ENCODE measurements around the gene ADGRF3.
"Not testable (repeated sequence)": the region's sequence is repeated elsewhere in the genome, so short reads cannot be mapped to it uniquely, and the experiment has no call there.

The ADGRF3 gene, protein sequence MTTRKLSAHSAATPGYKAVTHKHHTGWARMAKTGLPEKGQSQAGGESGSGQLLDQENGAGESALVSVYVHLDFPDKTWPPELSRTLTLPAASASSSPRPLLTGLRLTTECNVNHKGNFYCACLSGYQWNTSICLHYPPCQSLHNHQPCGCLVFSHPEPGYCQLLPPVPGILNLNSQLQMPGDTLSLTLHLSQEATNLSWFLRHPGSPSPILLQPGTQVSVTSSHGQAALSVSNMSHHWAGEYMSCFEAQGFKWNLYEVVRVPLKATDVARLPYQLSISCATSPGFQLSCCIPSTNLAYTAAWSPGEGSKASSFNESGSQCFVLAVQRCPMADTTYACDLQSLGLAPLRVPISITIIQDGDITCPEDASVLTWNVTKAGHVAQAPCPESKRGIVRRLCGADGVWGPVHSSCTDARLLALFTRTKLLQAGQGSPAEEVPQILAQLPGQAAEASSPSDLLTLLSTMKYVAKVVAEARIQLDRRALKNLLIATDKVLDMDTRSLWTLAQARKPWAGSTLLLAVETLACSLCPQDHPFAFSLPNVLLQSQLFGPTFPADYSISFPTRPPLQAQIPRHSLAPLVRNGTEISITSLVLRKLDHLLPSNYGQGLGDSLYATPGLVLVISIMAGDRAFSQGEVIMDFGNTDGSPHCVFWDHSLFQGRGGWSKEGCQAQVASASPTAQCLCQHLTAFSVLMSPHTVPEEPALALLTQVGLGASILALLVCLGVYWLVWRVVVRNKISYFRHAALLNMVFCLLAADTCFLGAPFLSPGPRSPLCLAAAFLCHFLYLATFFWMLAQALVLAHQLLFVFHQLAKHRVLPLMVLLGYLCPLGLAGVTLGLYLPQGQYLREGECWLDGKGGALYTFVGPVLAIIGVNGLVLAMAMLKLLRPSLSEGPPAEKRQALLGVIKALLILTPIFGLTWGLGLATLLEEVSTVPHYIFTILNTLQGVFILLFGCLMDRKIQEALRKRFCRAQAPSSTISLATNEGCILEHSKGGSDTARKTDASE

GRCh38 chr2:26346454-26347053, at the start of gene ADGRF3:
Gene ADGRF3 (minus strand): TSS chr2:26346789. CDS start chr2:26346234, 555 bp downstream.
- DNase-seq = no peak

GRCh38 chr2:26395394-26395793, 48.8 kb upstream of the ADGRF3 start:
- DNase-seq = no peak

- no peak for DNase-seq
Measured at GRCh38 chr2:26394694-26395093, 48.1 kb upstream of the ADGRF3 start.

DNA sequence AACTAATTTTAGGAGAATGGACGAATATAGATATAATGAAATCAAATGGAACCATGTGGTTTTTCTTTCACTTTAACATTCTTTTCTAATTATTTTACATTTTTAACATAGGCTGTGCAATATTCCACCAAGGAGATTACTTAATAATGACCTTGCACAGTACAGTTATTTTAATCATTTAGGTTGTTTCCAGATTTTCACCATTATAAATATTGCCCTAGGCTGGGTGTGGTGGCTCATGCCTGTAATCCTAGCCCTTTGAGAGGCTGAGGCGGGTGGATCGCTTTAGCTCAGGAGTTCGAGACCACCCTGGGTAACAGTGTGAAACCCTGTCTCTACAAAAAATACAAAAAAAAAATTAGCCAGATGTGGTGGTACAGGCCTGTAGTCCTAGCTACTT, 40.6 kb upstream of the ADGRF3 start:
- no peak for DNase-seq

GRCh38 chr2:26384597-26384996, 38.0 kb upstream of the ADGRF3 start:
- DNase-seq = no peak

DNA sequence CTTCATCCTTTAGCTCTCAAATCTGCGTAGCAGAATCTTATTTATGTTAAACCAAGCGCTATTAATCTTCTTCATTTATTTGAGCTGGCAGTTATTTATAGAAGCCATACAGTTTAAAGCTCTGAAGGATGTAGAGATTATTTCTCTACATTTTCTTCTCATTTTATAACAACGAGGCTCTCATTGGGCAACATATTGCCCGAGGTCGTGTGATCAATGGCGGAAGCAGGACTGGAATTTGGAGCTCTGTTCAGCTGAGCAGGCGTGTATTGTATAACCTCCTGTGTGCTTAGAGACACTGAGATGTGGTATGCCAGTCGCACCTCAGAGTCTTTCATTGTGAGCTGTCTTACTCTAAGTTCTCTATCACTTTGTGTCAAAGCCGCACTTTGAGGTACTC, 37.6 kb upstream of the ADGRF3 start:
- no peak for DNase-seq

- no peak for DNase-seq
Measured at GRCh38 chr2:26382564-26382963, 36.0 kb upstream of the ADGRF3 start.

DNA sequence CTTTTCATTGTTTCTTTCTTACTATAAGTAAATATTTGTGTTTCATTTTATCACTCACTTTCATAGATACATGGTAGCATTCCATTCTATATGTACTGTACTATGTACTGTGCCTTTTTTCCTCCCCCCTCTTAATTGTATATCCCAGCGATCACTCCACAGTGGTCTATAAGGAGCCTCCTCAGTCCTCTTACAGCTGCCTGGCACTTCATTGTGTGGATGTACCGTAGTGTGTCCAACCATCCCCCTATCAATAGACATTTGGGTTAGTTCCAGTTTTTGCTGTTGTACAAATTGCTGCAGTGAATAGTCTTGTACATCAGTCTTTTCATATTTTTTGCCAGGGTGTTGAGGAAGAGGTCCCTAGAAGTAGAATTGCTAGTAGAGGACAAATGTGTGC, 33.7 kb upstream of the ADGRF3 start:
- DNase-seq = no peak

DNA sequence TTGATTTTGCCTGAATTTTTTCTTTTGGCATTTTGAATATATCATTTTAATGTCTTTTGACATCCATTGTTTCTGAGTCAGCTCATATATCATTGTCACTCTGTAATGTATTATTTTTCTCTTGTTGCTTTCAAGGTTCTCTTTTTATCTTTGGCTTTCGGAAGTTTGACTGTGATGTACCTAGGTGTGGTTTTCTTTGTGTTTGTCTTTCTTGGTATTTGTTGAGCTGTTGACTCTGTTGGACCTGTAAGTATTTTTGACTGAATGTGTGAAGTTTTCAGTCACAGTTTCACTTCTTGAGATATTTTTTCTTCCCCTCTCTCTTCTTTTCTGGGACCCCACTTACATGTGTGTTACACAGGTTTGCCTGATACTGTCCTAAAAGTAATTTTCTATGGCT, 30.2 kb upstream of the ADGRF3 start:
- no peak for DNase-seq

DNA sequence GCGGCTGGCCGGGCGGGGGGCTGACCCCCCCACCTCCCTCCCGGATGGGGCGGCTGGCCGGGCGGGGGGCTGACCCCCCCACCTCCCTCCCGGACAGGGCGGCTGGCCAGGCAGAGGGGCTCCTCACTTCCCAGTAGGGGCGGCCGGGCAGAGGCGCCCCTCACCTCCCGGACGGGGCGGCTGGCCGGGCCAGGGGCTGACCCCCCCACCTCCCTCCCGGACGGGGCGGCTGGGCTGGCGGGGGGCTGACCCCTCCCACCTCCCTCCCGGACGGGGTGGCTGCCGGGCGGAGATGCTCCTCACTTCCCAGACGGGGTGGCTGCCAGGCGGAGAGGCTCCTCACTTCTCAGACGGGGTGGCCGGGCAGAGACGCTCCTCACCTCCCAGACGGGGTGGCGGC, 24.3 kb upstream of the ADGRF3 start:
- DNase-seq = not testable (repeated sequence)

DNA sequence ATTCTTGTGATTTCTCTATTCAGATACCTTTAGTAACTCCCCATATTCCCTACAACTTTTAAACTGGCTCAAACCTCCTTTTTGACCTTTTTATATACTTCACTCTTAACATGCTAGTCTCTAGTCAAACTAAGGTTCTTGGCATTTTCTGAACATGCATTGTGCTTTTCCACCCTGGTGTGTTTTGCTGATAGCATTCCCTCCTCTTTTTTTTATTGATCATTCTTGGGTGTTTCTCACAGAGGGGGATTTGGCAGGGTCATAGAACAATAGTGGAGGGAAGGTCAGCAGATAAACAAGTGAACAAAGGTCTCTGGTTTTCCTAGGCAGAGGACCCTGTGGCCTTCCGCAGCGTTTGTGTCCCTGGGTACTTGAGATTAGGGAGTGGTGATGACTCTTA, 23.1 kb upstream of the ADGRF3 start:
- DNase-seq = not testable (repeated sequence)

DNA sequence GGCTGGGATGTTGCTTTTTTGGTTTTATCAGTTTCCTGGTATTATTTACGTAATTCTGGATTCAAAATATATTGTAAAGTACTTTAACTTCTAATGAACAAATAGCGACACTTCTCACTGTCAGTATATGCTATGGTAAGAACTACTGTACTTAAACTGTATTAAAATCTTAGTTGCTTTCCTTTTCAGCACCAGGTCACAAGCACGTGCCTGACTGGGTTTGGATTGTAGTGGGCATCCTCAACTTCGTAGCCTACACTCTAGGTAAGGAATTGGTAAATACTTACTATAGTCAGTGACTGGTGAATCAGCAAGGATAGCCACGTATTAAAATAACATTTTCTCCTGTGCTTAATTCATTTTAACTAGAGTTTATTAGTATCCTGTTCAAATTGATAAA, 20.4 kb upstream of the ADGRF3 start:
- no peak for DNase-seq

DNA sequence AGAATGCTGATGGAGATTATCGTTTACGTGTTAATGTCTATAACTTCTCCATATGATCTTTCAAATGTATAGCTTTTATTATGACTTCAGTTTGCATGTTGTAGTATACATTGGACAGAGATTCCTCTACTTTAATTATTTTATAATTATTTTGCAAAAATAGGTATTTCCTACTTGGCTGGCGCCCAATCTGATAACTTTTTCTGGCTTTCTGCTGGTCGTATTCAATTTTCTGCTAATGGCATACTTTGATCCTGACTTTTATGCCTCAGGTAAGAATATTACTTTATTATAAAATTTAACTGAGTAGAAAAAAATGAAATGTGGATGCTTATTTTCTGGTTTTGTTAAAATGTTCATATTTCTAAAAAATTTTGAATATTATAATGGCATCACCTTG, 18.1 kb upstream of the ADGRF3 start:
- no peak for DNase-seq

DNA sequence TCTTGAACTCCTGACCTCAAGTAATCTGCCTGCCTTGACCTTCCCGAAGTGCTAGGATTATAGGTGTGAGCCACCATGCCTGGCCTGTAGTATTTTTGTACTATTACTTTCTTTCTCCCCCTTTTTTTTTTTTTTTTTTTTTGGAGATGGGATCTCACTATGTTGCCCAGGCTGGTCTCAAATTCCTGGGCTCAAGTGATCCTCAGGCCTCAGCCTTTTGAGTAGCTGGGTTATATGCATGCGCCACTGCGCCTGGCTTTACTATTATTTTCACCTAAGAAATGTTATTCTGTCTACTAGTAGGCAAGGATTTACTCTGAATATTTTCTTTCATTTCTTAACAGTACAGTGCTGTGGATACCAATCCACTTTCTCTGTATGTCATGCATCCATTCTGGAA, 17.4 kb upstream of the ADGRF3 start:
- no peak for DNase-seq

DNA sequence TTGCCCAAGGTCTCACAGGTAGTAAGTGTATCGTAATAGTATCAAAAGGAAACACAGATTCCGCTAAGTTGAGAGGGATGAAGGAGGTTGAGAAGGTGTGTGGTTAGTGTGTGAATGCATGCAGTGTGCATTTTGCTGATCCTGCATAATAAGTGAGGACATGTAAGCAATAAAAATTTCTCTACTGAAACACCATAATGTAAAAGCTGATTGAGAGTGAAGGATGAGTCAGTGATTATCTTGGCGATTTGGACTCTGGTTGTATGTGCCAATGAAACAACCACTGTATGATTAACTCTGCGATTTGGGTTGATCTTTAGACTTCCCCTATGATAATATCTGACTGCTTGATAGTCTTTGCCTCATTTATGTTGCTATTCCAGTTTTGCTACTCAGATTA, 16.7 kb upstream of the ADGRF3 start:
- DNase-seq = no peak

- DNase-seq = no peak
Measured at GRCh38 chr2:26359886-26360473, 13.4 kb upstream of the ADGRF3 start.

- DNase-seq = no peak
Measured at GRCh38 chr2:26356771-26357170, 10.2 kb upstream of the ADGRF3 start.

DNA sequence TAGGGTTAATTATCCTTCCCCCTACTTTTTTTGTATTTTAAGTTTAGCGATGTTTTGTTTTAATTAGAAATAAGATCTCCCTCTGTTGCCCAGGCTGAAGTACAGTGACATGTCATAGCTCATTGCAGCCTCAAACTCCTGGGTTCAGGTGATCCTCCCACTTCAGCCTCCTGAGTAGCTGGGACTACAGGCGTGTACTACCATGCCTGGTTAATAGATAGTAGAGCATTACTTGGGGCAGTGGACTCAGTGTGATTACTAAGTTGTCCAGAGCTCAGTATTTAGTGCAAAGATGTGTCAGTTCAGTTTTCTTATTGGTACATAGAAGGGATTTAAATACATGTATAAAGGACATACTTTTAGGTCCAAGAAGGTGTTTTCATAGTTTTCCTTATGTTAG, 9.5 kb upstream of the ADGRF3 start:
- no peak for DNase-seq

DNA sequence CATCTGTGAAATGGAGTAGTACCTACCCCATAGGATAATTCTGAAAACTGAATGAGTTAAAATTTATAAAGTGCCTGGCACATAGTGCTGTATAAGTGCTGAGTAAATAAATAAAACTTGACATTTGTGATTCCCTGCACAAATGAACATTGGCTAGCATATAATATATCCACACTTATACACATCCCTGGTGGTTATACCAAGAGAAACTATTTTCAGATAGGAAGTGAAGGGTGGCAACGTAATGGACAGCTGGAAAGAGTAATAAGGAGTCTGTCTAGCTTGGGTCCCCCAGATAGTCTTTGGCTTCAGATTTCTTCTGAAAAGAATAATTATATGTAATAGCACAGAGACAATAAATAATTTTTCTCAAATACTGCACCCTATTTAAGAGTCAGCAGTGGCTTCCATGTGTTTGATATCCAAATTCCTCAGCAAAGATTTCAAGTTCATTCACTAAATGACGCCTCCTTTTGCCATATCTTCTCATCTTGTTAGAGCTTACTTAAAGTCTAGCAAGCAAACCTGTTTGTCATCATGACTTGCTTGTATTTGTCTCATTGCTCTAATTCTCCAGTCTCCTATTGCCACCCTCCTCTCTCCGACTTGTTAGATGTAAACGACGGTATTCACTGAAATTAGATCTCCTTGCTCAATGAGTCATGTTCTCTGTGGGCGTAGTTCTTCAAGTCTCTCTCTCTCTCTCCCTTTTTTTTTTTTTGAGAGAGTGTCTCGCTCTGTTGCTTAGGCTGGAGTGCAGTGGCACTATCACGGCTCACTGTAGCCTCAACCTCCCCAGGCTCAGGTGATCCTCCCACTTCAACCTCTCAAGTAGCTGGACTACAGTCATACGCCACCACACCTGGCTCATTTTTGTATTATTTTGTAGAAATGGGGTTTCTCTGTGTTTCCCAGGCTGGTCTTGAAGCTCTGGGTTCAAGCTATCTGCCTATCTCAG, 8.7 kb upstream of the ADGRF3 start:
- peak; percentile 72 for DNase-seq

GRCh38 chr2:26354469-26354868, 7.9 kb upstream of the ADGRF3 start:
- DNase-seq = not testable (repeated sequence)

GRCh38 chr2:26352892-26353291, 6.3 kb upstream of the ADGRF3 start:
- peak; percentile 31 for DNase-seq
